Left forelimb (tissue), 1 donor: ENCODE results near the gene GLIS1.

Source experiments
- DNase-seq: peaks from one replicate; pipeline ENCODE4 v3.0.0-alpha.2; 2018; ENCODE audit warnings: low spot score

The GLIS1 gene

DNA sequence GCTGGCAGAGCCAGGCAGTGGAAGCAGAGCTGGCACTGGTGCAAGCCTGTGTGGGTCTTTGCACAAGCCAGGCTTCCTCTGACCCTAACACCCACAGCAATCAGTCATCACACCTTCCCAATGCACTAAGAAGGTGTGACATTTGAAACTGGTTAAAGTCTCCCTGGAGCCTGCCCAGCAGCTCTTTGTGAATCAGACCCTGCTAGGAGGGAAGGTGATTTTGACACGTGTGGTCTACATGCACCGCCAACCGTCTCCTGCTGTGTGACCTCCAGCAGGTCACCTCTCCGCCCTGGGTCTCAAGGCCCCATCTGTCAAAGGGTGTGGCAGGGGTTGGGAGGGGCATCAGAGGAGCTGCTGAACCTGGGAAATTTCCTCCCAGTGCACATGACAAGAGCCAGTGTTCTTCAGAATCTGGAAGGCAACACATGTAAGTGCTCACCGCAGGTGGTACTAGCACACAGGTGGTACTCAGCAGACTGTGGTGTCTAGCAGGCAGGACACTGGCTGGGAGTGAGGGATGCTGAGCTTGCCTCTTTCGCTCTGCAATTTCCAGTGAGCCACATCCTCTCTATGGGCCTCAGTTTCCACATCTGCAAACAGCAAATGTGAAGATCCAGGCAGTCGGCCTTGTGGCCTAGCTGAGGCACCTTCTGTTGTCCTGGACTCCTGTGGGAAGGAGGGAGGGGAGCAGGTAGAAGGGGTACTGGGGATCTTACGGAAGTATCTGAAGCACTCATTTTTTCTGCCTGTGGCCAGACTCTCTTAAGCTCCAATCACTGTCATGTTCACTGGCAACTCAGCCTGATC, 156.5 kb downstream of the GLIS1 start:
- peak; percentile 45 for DNase-seq

DNA sequence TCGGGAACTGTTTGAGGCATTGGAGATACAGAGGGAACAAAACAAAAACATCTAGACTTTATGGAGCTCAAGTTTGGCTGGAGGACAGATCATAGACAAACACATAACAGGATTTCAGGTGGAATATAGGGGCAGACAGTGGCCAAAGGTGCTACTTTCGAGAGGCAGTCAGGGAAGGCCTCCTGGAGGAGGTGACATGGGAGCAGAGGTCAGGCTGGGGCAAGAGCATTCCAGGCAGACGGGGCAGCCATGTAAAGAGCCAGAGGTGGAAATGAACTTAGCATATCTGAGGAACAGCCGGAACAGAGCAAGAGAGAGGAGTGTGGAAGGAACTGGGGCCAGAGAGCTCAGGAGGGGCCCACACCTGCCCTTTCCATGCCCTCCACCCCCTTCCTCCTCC, 157.5 kb downstream of the GLIS1 start:
- DNase-seq = peak; percentile 31

DNA sequence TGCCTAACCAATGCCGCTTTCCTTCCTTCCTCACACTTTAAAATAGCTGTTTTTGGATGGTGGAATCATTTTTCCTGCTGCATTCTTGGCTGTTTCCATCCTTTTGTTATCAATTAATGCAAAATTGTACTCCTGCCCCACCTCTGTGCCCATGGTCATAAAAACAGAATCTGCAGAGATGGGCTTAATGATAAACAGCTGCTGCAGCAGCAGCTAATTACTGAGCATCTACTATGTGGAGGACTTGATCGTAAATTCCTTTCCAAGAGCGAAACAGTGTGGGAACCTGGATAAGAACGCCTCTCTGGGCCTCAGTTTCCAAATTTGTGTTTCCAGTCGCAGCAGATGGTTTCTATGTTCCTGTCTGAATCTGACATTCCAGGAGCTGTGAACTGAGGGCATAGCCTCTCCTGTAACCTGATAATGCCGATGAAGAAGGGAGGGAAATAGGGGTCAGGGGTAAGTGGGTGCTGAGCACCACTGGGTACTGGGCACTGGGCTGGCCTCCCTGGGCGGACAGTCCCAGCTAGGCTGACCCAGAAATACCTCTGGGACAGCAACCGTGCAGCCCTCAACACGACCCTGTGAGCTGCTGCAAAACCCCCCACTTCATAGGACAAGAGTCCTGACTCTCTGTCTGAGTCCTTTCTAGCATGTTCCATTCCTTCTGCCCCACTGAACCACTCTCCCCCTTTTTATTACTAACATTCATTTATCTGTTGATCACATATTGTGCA, 158.1 kb downstream of the GLIS1 start:
- DNase-seq = peak; percentile 33

DNA sequence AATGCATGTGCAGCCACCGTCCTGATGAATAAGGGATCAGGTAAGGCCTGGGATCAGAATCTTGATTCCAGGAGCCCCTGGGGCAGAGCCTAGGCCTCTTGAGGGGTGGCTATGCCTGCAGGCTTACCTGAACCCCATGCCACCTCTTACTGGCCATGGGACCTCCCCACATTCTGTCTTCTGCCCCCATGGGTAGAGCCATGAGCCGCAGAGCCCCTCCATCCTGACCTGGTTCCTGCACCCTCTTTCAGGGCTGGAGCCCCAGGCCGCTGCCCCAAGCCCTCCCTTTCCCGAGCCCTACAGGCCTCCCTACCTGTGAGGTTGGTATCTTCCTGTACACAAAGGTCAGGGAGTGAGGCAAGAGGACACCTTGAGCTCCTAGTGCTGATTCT, 159.0 kb downstream of the GLIS1 start:
- peak; percentile 54 for DNase-seq

DNA sequence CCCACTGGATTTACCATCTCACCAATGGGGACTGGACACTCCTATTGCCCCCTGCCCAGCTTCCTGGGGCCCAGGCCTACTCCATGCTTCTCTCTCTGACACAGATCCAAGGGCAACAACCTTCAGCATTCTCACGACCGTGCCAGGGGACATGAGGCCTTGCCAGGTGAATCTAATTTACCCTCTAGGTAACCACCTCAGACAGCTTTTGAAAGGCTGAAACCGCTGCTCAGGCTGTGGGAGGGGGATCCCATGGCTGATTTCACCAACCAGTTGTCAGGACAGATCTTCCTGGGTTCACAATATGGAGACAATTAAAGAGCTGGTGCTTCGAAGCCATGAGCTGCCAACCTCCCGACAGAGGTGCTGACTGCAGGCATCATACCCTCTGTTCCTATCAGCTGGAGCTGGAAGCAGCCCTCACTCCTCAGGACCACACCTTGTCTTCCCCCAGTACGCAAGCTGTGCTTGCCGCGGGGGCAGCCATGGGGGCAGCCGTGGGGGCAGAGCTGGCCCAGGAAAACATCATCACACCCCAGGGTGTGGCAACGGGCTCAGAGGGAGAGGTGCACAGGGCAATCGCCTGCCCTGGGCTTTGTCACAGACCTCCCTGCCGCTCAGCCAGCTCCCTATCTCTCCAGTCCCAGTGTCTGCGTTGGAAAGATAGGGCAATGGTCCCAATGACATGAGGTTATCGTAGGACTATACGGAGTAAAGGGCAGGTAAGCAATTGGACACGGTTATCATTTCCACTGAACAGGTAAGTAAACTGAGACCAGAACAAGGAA, 159.5 kb downstream of the GLIS1 start:
- peak; percentile 42 for DNase-seq

DNA sequence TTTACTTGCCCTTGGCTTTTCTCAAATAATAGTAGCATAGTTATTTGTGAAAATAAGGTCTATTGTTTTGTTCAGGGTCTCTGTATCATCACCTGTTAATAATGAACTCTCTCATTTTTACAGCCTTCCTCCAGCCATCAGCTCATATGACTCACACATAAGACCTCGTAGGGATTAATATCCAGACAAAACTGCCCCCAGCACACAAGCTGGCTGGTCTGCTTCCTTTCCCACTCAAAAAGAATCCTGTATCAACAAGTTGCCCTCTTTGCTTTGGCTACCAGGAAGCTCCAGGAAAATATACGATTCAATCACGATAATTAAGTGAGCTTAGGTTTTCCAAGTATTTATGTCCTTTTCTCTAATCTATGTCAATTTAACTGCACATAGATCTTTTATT, 160.6 kb downstream of the GLIS1 start:
- no peak for DNase-seq

DNA sequence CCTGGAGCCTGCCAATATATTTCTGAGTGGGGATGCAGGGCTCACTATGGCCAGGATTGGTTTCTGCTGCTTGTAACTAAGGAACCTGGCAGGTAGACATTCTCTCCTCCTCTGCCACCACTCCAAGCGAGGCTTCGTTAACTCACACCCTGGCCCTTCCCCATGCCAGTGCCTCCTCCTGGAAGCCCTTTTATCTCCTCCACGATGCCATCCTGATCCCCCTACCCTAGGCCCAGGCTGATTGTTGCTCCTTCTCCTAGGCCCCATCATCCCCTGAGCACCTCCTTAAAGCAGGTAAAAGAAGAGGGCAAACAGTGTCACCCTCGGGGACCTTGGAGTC, 161.2 kb downstream of the GLIS1 start:
- peak; percentile 47 for DNase-seq

DNA sequence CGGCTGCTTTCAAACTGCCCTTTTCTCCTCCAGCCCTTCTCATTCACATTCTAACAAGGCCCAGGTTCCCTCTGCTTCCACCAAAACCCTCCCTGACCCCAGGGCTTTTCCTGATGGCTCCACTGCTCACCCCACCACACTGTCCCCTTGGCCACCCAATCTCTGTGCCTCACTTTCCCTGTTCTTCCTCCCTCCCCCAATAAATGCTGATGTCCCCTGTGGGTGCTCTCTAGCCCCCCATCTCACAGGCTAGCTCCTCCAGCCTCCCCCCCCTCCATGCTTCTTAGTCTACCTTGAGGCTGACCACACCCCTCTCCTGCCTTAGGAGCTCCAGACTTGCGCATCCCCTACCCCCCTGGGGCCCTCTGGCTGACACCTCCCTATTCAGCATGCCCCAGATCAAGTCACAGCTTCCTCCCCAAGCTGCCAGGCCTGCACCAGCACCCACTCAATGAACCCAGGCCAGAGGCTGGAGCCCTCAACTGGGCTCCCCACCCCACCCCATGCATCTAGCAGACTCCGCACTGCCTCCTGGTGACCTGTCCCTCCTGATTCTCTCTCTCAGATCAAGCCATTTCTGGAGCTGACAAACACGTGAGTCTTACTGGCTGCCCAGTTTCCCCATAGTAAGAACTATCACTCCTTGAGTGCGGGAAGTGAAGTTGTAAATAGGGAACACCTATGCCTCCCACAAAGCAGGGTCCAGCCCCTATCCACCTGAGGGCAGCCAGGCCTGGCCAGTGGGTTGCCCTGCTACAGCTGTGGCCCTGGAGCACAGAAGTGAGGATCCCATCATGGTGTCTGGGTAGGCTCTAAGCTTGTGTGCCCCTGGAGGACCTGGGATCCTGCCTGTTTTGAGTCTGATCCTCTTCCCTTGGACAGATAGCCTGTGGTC, 161.9 kb downstream of the GLIS1 start:
- peak; percentile 54 for DNase-seq

DNA sequence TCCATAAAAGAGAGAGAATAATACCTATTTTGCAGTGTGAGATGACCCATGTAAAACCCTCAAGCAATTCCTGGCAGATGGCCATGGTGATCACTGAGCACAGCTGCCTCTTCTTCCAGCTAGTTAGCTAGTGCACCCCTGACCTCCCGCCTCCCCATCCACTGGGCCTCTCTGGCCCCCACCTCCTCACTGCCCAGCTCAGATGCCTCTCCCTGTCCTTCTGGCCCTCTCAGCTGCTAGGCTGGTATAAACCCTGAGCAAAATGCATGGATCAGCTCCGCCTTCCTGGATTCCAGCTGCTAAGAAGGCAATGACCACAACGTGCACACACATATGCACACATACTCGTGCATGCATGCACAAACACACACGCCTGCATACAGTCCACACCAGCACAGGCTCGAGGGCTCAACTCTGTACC, 162.6 kb downstream of the GLIS1 start:
- no peak for DNase-seq

DNA sequence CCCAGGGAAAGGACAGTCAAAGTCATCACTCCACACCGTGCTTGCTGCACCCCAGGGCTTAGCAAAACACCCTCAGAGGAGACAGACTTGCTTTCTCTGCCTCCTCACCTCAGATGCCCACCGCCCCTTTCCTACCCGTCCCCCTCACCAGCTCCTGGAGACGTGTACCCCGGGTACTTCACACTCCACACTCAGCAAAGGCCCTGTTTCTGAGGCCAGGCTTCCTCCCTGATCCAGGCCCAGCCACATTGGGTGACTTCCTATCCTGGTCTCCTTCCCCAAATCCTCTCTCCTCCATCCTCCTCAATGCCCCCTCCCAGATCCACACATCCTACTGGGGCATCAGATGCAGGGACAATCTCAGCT, 163.0 kb downstream of the GLIS1 start:
- DNase-seq = peak; percentile 69

DNA sequence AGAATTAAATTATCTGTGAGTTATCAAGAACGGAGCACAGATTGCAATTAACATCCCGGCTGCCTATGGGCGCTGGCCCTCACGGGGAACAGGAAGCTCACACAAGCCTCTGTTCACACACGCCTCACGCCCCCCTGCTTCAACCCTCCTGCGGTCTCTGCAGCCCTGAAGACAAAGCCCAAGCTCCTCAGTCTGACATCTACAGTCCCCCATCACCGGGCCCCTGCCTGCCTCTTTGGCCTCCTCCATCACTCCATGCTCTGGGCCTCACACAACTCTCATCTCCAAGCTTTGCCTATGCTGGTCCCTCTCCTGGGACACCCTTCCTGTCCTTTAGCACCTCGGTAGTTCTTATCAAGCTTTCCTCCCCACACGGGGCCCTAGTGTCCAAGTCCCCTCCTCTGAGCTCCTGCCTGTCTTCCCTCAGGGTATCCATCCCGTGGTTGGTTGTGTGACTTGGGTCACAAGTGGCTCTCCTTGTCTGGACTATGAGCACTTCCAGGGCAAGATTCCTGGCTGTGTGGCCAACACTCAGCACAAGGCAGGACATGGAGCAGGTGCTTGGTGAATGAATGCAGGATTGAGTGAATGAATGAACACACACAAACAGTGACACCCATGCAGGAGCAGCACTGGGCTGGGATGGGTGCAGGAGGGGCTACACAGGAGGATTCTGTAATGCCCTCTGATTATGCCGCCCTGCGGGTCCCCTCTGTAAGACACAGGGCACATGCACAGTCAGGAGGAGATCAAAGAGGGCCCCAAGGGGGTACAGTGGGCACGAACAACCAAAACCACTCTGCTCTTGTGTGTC, 163.6 kb downstream of the GLIS1 start:
- DNase-seq = peak; percentile 50

DNA sequence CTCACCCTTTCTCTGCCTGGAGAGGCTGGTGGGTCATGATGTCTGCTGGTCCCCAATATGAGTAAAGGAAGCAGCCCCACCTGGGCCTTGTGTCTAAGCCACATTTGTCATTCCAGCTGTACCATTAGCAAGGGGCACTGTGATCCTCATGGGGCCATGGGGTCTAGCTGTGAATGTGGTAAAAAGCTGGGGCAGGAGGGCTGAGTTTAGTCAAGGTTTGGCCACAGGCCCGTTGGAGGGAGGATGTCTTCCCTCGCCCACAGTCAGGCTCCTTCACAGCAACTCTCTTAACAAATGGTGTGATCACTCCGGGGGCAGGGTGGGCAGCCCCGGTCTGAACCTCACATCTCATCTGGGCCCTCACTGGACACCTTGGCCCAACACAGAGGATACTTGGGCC, 164.3 kb downstream of the GLIS1 start:
- DNase-seq = peak; percentile 26

DNA sequence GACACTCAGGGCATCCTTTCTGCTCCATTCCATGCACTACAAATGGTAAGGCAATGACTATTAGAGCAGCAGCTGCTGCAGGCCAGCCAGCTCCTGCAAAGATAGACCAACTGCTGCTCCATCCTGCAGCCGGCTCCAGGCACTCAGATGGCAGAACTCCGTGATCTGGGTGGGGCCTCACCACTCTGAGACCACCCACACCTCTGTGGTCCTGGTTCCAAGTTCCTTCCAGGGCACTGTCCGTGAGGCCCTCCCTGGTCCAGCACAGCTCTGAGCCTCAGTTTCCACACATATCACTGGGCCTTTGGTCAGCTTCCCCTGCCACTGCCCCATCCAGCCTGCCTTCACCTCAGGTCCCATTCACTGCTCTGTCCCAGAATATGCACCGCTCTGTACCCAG, 165.0 kb downstream of the GLIS1 start:
- DNase-seq = peak; percentile 34

DNA sequence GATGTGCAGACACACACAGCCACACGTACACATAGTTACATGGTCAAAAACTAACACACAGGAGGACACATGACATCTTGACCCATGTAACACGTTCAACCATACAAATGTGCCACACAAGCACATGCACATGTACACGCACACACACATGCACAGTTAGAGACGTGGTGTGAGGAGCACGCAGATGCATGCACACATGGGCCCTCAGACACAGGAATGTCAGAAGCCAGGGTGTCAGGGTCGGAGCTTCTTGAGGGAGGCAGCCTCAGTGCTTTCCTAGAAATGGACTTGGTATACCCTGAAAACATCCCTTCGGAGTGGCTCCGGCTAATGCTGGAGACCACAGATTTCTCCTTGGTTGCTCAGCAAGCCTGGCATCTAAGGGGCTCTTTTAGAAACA, 165.4 kb downstream of the GLIS1 start:
- peak; percentile 20 for DNase-seq

DNA sequence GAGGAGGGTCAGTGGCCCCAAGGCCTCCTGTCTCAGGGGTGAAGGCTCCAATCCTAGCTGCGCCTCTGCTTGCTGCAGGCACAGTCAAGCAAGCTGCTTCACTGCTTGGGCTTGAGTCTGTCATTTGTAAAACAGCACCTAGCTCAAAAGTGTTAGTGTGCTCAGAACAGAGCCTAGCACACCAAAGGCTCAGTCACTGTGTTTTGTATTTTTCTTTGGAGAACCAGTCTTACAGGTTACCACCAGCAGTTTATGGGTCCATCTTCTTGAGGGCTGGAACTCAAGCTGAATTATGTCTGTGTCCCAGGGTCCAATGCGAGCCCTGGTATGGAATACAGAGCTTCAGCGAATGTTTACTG, 166.2 kb downstream of the GLIS1 start:
- no peak for DNase-seq

DNA sequence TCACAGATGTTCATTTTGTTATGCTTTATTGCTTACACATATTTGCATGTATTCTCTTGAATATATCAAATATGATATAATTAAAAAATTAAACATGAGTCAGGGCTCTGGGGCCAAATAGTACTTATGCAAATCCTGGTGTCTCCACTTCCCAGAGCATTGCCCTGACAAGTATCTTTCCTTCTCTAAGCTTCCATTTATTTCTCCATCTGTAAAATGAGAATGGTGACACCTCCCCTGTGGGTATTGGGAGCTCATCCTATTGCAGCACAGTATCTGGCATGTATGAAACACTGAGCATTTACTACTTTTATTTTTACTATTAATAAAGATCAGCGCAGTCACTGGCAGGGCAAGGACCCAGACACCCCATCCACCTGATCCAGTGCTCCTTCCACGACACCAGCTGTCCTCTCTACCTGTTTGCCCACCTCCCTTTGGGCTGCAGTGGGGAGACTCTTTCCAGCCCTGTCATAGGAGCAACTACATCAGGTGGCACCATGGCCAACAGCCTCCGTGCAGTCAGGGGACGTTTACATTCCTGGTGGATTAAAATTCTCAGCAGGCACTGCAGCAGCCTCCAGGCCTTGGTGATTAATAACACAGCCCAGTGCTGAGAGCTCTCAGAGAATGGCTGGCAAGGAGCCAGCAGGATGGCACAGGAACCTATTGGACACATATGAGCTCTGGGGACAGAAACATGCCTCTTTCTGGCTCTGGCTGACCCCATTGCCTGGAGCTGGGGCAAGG, 166.7 kb downstream of the GLIS1 start:
- DNase-seq = peak; percentile 64

DNA sequence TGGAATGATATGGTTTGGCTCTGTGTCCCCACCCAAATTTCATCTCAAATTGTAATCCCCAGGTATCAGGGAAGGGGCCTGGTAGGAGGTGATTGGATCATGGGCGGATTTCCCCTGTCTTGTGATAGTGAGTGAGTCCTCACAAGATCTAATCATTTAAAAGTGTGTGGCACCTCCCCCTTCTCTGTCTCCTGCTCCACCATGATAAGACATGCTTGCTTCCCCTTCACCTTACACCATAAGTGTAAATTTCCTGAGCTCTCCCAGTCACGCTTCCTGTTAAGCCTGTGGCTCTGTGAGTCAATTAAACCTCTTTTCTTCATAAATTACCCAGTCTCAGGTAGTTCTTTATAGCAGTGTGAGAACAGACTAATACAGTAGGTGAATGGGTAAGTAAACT, 170.4 kb downstream of the GLIS1 start:
- no peak for DNase-seq

DNA sequence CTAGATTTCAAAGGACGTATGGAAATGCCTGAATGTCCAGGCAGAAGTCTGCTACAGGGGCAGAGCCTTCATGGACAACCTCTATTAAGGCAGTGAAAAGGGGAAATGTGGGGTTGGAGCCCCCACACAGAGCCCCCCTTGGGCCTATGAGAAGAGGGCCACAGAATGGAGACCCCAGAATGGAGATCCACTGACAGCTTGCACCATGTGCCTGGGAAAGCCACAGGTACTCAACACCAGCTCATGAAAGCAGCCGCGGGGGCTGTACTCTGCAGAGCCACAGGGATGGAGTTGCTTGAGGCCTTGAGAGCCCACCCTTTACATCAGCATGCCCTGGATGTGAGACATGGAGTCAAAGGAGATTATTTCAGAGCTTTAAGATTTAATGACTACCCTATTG, 171.1 kb downstream of the GLIS1 start:
- peak; percentile 22 for DNase-seq

DNA sequence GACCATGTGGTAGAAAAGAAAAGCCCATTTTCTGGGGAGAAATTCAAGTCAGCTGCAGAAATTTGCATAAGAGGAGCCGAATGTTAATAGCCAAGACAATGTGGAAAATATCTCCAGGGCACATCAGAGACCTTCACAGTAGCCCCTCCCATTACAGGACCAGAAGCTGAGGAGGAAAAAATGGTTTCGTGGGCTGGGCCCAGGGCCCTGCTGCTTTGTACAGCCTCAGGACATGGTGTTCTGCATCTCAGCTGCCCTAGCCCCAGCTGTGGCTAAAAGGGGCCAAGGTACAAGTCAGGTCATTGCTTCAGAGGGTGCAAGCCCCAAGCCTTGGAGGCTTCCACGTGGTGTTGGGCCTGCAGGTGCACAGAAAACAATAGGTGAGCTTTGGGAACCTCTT, 171.5 kb downstream of the GLIS1 start:
- DNase-seq = peak; percentile 14

DNA sequence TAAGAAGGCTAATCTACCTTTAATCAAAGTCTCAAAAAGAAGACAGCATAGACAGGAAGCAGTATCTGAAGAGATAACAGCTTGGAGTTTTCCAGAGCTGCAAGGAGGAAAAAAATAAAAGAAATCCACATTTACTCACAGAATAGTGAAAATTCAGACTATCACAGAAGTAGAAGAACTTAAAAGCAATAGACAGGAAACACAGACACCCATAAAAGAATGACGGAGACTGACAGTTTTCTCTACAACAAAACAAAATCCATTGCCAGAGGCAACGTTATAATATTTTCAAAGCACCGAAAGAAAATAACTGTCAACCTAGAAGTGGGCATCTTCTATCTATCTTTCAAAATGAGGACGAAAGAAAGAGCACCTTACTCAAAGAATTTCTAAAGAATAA, 175.4 kb downstream of the GLIS1 start:
- no peak for DNase-seq
